WTC11 (cell line): ENCODE measurements around the gene BTC.

Source experiments
- CREB1 ChIP-seq: sonication (generic); formaldehyde crosslinking; IDR thresholded peaks from 2 replicates; pipeline ENCODE4 v1.8.0; 2023; ENCODE audit warnings: mild to moderate bottlenecking, missing genetic modification reagents
- CTCF ChIP-seq: fragments of 200-600 bp; IDR thresholded peaks from 2 replicates; pipeline ENCODE4 v1.8.0; 2022; ENCODE audit warnings: antibody characterized with exemption
- E2F1 ChIP-seq: sonication (generic); formaldehyde crosslinking; IDR thresholded peaks from 2 replicates; pipeline ENCODE4 v1.8.0; 2022; ENCODE audit warnings: mild to moderate bottlenecking, missing genetic modification reagents
- HMGXB4 ChIP-seq: sonication (generic); formaldehyde crosslinking; IDR thresholded peaks from 2 replicates; pipeline ENCODE4 v1.8.1; 2023; ENCODE audit warnings: mild to moderate bottlenecking, moderate library complexity, missing genetic modification reagents
- MAX ChIP-seq: sonication (generic); formaldehyde crosslinking; IDR thresholded peaks from 2 replicates; pipeline ENCODE4 v1.8.0; 2022; ENCODE audit warnings: mild to moderate bottlenecking, missing genetic modification reagents
- TCF7 ChIP-seq: sonication (generic); formaldehyde crosslinking; IDR thresholded peaks from 2 replicates; pipeline ENCODE4 v1.8.0; 2022; ENCODE audit warnings: mild to moderate bottlenecking, low read depth, missing genetic modification reagents, moderate library complexity
- TEAD4 ChIP-seq: sonication (generic); formaldehyde crosslinking; IDR thresholded peaks from 2 replicates; pipeline ENCODE4 v1.8.0; 2022; ENCODE audit warnings: mild to moderate bottlenecking, missing genetic modification reagents
- ZBTB43 ChIP-seq: sonication (generic); formaldehyde crosslinking; IDR thresholded peaks from 2 replicates; pipeline ENCODE4 v1.8.1; 2023; ENCODE audit warnings: mild to moderate bottlenecking, missing genetic modification reagents
- ZNF232 ChIP-seq: sonication (generic); formaldehyde crosslinking; IDR thresholded peaks from 2 replicates; pipeline ENCODE4 v1.8.0; 2022; ENCODE audit warnings: mild to moderate bottlenecking, missing genetic modification reagents
- ZNF416 ChIP-seq: fragments of 250-450 bp; sonication (Bioruptor Pico); IDR thresholded peaks from 2 replicates; pipeline ENCODE4 v1.9.0; 2021; ENCODE audit warnings: mild to moderate bottlenecking, inconsistent platforms
- ZNF512 ChIP-seq: sonication (generic); formaldehyde crosslinking; IDR thresholded peaks from 2 replicates; pipeline ENCODE4 v1.8.1; 2022; ENCODE audit warnings: missing genetic modification reagents, borderline replicate concordance

GRCh38 chr4:74738464-74739143 is 55.7 kb downstream of the BTC start:
- TF ChIP-seq ZNF416 (no peak), HMGXB4 (CRISPR knock-in tag) (no peak), CTCF (no peak), ZNF512 (no peak), TCF7 (CRISPR knock-in tag) (no peak), CREB1 (no peak), E2F1 (CRISPR knock-in tag) (no peak), MAX (no peak), ZBTB43 (CRISPR knock-in tag) (no peak), ZNF232 (CRISPR knock-in tag) (no peak), TEAD4 (CRISPR knock-in tag) (no peak)
